HepG2 (cell line): ENCODE results near the gene PRDM12. TPM values are rescaled to one million over a fixed set of nuclear protein-coding genes. Genes with fewer than 3 reads are reported as not detected.

Experiments used
- CBX2 ChIP-seq, 2 experiments: fragments of 200-600 bp in 1 of 2; sonication (generic); formaldehyde crosslinking in 1 of 2; IDR thresholded peaks; 2 replicates each; pipeline versions ENCODE4 v1.7.0 to v1.8.1; 2018 to 2022; ENCODE audit warnings: low read depth in 2 of 2, low read length in 1 of 2, mild to moderate bottlenecking in 1 of 2, missing genetic modification reagents in 1 of 2
- ESRRA ChIP-seq: sonication (generic); formaldehyde crosslinking; IDR thresholded peaks from 2 replicates; pipeline ENCODE4 v1.5.1; 2020; ENCODE audit warnings: mild to moderate bottlenecking, low read depth, missing genetic modification reagents
- HDAC1 ChIP-seq: sonication (generic); formaldehyde crosslinking; IDR thresholded peaks from 2 replicates; pipeline ENCODE4 v1.5.1; 2020; ENCODE audit warnings: mild to moderate bottlenecking, missing genetic modification reagents
- HNRNPLL ChIP-seq: fragments of 200-400 bp; formaldehyde crosslinking; IDR thresholded peaks from 2 replicates; pipeline ENCODE4 v1.6.1; 2017; ENCODE audit warnings: mild to moderate bottlenecking, low read depth, low read length; ENCODE audit not compliant: poor library complexity, severe bottlenecking
- MXI1 ChIP-seq: IDR thresholded peaks from 3 replicates; pipeline ENCODE4 v1.6.1; 2012; ENCODE audit warnings: low read depth, low read length, inconsistent platforms, borderline replicate concordance
- NAIF1 ChIP-seq: sonication (generic); formaldehyde crosslinking; IDR thresholded peaks from 2 replicates; pipeline ENCODE4 v1.5.0; 2020; ENCODE audit warnings: mild to moderate bottlenecking, missing genetic modification reagents, borderline replicate concordance
- RARG ChIP-seq: sonication (generic); formaldehyde crosslinking; IDR thresholded peaks from 2 replicates; pipeline ENCODE4 v1.4.0; 2020; ENCODE audit warnings: low read depth, mild to moderate bottlenecking, missing genetic modification reagents
- SP140L ChIP-seq: sonication (generic); formaldehyde crosslinking; IDR thresholded peaks from 2 replicates; pipeline ENCODE4 v1.4.0; 2020; ENCODE audit warnings: missing genetic modification reagents, borderline replicate concordance
- ZBTB3 ChIP-seq: sonication (generic); formaldehyde crosslinking; IDR thresholded peaks from 2 replicates; pipeline ENCODE4 v1.4.0; 2020; ENCODE audit warnings: low read depth, mild to moderate bottlenecking, moderate library complexity, missing genetic modification reagents, borderline replicate concordance
- ZC3H13 ChIP-seq: sonication (generic); formaldehyde crosslinking; IDR thresholded peaks from 2 replicates; pipeline ENCODE4 v1.8.1; 2023; ENCODE audit warnings: mild to moderate bottlenecking, missing genetic modification reagents, moderate library complexity
- ZMYM2 ChIP-seq: sonication (generic); formaldehyde crosslinking; IDR thresholded peaks from 2 replicates; pipeline ENCODE4 v1.8.0; 2022; ENCODE audit warnings: mild to moderate bottlenecking, missing genetic modification reagents
- ZNF329 ChIP-seq: sonication (generic); formaldehyde crosslinking; IDR thresholded peaks from 2 replicates; pipeline ENCODE4 v1.9.0; 2021; ENCODE audit warnings: low read depth, mild to moderate bottlenecking, missing genetic modification reagents
- ZNF563 ChIP-seq: sonication (generic); formaldehyde crosslinking; IDR thresholded peaks from 2 replicates; pipeline ENCODE4 v1.8.0; 2022; ENCODE audit warnings: mild to moderate bottlenecking, moderate library complexity, missing genetic modification reagents
- ZNF674 ChIP-seq: sonication (generic); formaldehyde crosslinking; IDR thresholded peaks from 2 replicates; pipeline ENCODE4 v1.5.0; 2020; ENCODE audit warnings: low read depth, mild to moderate bottlenecking, missing genetic modification reagents
- ZNF766 ChIP-seq: sonication (generic); formaldehyde crosslinking; IDR thresholded peaks from 2 replicates; pipeline ENCODE4 v1.5.0; 2020; ENCODE audit warnings: missing genetic modification reagents, borderline replicate concordance
- ZNF776 ChIP-seq: sonication (generic); formaldehyde crosslinking; IDR thresholded peaks from 2 replicates; pipeline ENCODE4 v1.4.0; 2020; ENCODE audit warnings: mild to moderate bottlenecking, missing genetic modification reagents
- ZNF839 ChIP-seq: sonication (generic); formaldehyde crosslinking; IDR thresholded peaks from 2 replicates; pipeline ENCODE4 v1.4.0; 2020; ENCODE audit warnings: missing genetic modification reagents, mild to moderate bottlenecking, borderline replicate concordance
- polyA plus RNA-seq, 8 experiments: library from polyadenylated mRNA; depleted of rRNA in 3 of 8; stranded (reverse) in 7 of 8; unstranded in 1 of 8; fragments of >200 nt; fragmentation: Illumina TruSeq in 4 of 8; extraction: Trizol in 4 of 8; gene quantifications; 2 replicates each; pipeline versions ENCODE4 v1.2.1 to v1.2.3, GENCODE V29; 2011 to 2016; ENCODE audit warnings: low read depth in 4 of 8, missing spikeins in 1 of 8, mixed read lengths in 1 of 8; ENCODE audit not compliant: insufficient read depth in 1 of 8
- total RNA-seq, 5 experiments: library from RNA; depleted of rRNA; stranded (reverse); fragments of >200 nt; fragmentation: Illumina TruSeq; extraction: Trizol; gene quantifications; 2 replicates each; pipeline ENCODE4 v1.2.3, GENCODE V29; 2016; ENCODE audit warnings: low read depth in 1 of 5
- TF ChIP-seq, protein P1 (sequence below): IDR thresholded peaks from 2 replicates; pipeline ENCODE4 v1.6.1; 2016; ENCODE audit warnings: low read depth, missing genetic modification reagents, missing compliant biosample characterization
- TF ChIP-seq, protein P2 (sequence below), 2 experiments: fragments of 450-650 bp in 1 of 2; sonication (generic) in 1 of 2; formaldehyde crosslinking; IDR thresholded peaks; 2 replicates each; pipeline versions ENCODE4 v1.5.0 to v1.8.0; 2020 to 2022; ENCODE audit warnings: mild to moderate bottlenecking in 1 of 2, missing genetic modification reagents in 1 of 2
- TF ChIP-seq, protein P3 (sequence below): sonication (generic); formaldehyde crosslinking; IDR thresholded peaks from 2 replicates; pipeline ENCODE4 v1.4.0; 2020; ENCODE audit warnings: missing genetic modification reagents
- TF ChIP-seq, protein P4 (sequence below): sonication (generic); formaldehyde crosslinking; IDR thresholded peaks from 2 replicates; pipeline ENCODE4 v1.5.1; 2020; ENCODE audit warnings: mild to moderate bottlenecking, missing genetic modification reagents, borderline replicate concordance

The PRDM12 gene
- total and polyA plus RNA-seq, 2 of the 13 experiments (the other 11 are each of a cell fraction or from before 2014, with no cell fraction given), result 0.04 to 0.07 TPM

DNA sequence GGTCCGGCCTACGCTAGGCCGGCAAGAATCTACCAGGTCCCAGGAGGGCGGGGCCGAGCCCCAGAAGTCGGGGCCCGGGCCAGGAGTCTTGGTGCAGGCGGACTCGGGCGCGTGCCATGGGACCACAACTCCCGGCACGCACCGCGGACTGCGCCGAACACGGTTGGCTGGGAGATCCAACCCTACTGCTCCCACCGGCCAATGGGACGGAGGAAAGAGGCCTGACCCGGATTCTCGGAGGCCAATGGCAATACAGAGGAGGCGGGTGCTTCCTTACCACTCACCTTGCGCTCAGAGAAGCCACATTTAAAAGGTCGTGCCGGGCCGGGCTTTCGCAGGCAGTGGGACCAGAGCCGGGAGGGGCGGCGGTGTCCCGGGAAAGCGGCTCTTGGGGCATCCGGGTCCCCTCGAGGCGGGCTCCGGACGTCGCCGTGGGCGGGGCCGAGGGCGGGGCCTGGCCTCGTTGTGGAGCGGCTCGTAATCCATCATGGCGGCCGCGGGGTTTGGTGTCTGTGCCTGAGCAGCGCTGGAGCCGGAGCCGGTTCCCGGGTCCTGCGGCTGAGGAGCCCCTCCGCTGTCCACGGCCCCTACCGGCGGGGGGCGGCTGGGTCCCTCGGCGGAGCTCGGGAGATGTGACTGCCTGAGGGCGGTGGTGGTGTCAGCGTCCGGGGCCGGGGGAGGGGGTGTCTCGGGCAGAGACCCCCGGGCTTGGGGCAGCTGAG lies 48.3 kb downstream of the PRDM12 start (continued):
- TF ChIP-seq, protein P1, sequence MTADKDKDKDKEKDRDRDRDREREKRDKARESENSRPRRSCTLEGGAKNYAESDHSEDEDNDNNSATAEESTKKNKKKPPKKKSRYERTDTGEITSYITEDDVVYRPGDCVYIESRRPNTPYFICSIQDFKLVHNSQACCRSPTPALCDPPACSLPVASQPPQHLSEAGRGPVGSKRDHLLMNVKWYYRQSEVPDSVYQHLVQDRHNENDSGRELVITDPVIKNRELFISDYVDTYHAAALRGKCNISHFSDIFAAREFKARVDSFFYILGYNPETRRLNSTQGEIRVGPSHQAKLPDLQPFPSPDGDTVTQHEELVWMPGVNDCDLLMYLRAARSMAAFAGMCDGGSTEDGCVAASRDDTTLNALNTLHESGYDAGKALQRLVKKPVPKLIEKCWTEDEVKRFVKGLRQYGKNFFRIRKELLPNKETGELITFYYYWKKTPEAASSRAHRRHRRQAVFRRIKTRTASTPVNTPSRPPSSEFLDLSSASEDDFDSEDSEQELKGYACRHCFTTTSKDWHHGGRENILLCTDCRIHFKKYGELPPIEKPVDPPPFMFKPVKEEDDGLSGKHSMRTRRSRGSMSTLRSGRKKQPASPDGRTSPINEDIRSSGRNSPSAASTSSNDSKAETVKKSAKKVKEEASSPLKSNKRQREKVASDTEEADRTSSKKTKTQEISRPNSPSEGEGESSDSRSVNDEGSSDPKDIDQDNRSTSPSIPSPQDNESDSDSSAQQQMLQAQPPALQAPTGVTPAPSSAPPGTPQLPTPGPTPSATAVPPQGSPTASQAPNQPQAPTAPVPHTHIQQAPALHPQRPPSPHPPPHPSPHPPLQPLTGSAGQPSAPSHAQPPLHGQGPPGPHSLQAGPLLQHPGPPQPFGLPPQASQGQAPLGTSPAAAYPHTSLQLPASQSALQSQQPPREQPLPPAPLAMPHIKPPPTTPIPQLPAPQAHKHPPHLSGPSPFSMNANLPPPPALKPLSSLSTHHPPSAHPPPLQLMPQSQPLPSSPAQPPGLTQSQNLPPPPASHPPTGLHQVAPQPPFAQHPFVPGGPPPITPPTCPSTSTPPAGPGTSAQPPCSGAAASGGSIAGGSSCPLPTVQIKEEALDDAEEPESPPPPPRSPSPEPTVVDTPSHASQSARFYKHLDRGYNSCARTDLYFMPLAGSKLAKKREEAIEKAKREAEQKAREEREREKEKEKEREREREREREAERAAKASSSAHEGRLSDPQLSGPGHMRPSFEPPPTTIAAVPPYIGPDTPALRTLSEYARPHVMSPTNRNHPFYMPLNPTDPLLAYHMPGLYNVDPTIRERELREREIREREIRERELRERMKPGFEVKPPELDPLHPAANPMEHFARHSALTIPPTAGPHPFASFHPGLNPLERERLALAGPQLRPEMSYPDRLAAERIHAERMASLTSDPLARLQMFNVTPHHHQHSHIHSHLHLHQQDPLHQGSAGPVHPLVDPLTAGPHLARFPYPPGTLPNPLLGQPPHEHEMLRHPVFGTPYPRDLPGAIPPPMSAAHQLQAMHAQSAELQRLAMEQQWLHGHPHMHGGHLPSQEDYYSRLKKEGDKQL (CRISPR knock-in tag), result no peak
- TF ChIP-seq ESRRA (CRISPR knock-in tag), result no peak
- TF ChIP-seq ZNF839 (CRISPR knock-in tag), result no peak
- TF ChIP-seq, protein P2, sequence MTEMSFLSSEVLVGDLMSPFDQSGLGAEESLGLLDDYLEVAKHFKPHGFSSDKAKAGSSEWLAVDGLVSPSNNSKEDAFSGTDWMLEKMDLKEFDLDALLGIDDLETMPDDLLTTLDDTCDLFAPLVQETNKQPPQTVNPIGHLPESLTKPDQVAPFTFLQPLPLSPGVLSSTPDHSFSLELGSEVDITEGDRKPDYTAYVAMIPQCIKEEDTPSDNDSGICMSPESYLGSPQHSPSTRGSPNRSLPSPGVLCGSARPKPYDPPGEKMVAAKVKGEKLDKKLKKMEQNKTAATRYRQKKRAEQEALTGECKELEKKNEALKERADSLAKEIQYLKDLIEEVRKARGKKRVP (CRISPR knock-in tag; IDR thresholded peaks at IDR 0.05), result 0 out of 4 replicates have a peak, but pooled peaks of 1 of the 2 experiments have one; percentile 30
- no peak for TF ChIP-seq CBX2 (IDR thresholded peaks at IDR 0.05; ENCODE audit: low read depth, low read length)
- TF ChIP-seq CBX2 (CRISPR knock-in tag; IDR thresholded peaks at IDR 0.05; ENCODE audit: low read depth), result no peak
- no peak for TF ChIP-seq ZBTB3
- TF ChIP-seq, protein P3, sequence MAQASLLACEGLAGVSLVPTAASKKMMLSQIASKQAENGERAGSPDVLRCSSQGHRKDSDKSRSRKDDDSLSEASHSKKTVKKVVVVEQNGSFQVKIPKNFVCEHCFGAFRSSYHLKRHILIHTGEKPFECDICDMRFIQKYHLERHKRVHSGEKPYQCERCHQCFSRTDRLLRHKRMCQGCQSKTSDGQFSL (CRISPR knock-in tag), result no peak
- no peak for TF ChIP-seq NAIF1 (CRISPR knock-in tag)
- no peak for TF ChIP-seq RARG
- no peak for TF ChIP-seq ZNF776 (CRISPR knock-in tag)
- TF ChIP-seq, protein P4, sequence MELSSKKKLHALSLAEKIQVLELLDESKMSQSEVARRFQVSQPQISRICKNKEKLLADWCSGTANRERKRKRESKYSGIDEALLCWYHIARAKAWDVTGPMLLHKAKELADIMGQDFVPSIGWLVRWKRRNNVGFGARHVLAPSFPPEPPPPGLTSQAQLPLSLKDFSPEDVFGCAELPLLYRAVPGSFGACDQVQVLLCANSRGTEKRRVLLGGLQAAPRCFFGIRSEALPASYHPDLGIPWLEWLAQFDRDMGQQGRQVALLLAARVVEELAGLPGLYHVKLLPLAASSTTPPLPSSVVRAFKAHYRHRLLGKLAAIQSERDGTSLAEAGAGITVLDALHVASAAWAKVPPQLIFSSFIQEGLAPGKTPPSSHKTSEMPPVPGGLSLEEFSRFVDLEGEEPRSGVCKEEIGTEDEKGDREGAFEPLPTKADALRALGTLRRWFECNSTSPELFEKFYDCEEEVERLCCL (CRISPR knock-in tag), result no peak
- peak; percentile 71 for TF ChIP-seq HNRNPLL
- TF ChIP-seq ZNF329 (CRISPR knock-in tag), result no peak
- peak; percentile 64; the same call in 1 of the 3 replicates for TF ChIP-seq MXI1
- peak; percentile 53; the same call in 1 of the 2 replicates for TF ChIP-seq ZNF563 (CRISPR knock-in tag)
- TF ChIP-seq ZMYM2 (CRISPR knock-in tag), result no peak
- no peak for TF ChIP-seq SP140L (CRISPR knock-in tag)
- TF ChIP-seq HDAC1, result peak; percentile 41; the same call in 1 of the 2 replicates
- TF ChIP-seq ZNF674 (CRISPR knock-in tag), result no peak
- TF ChIP-seq ZC3H13 (CRISPR knock-in tag), result no peak
- TF ChIP-seq ZNF766 (CRISPR knock-in tag), result no peak
